ENCODE data around the gene ARFGEF2. TPM values are rescaled to one million over a fixed set of nuclear protein-coding genes. Genes with fewer than 3 reads are reported as not detected.

The ARFGEF2 gene
- total RNA-seq, 1 donor from 2014 or later: 16.6 TPM

GRCh38 chr20:48962421-48962820 lies 40.9 kb downstream of the ARFGEF2 start:
- Histone ChIP-seq H3K4me3 (no peak overlapping the region), H3K36me3 (no peaks in the 10 kb centered on the region), H3K9ac (no peak overlapping the region), H2AFZ (replicated peaks) (no peak overlapping the region), H3K9me3 (ENCODE audit: low read depth) (no peaks in the 10 kb centered on the region), H3K27ac (no peak overlapping the region), H3K4me1 (no peaks in the 10 kb centered on the region), H4K20me1 (ENCODE audit: low read depth) (no peaks in the 10 kb centered on the region), H3K4me2 (no peak overlapping the region), H3K27me3 (no peaks in the 10 kb centered on the region), H3K79me2 (ENCODE audit: low read depth) (no peaks in the 10 kb centered on the region), H3F3A (ENCODE audit: low read depth) (no peaks in the 10 kb centered on the region)
- TF ChIP-seq EZH2phosphoT487 (IDR thresholded peaks at IDR 0.05) (no peak), EZH2 (IDR thresholded peaks at IDR 0.05) (no peak), CTCF (IDR thresholded peaks at IDR 0.05) (no peak)
- H3K36me3 Mint-ChIP-seq: no peaks in the 10 kb centered on the region
- no peaks in the 10 kb centered on the region for H3K4me1 Mint-ChIP-seq
- H3K4me3 Mint-ChIP-seq: no peak overlapping the region
- no peaks in the 10 kb centered on the region for H3K27me3 Mint-ChIP-seq (ENCODE audit: insufficient read depth, low read depth)
- H3K27ac Mint-ChIP-seq: no peak overlapping the region
- DNase-seq (ENCODE audit: low spot score): no peak
- no peaks in the 10 kb centered on the region for H3K9me3 Mint-ChIP-seq

GRCh38 chr20:48962976-48963771 lies 41.7 kb downstream of the ARFGEF2 start:
- Mint-ChIP-seq H3K4me3 (no peak overlapping the region), H3K4me1 (no peaks in the 10 kb centered on the region), H3K36me3 (no peaks in the 10 kb centered on the region), H3K27ac (no peak overlapping the region), H3K27me3 (ENCODE audit: insufficient read depth, low read depth) (no peaks in the 10 kb centered on the region), H3K9me3 (no peaks in the 10 kb centered on the region)
- TF ChIP-seq EZH2 (IDR thresholded peaks at IDR 0.05): no peak
- TF ChIP-seq EZH2phosphoT487 (IDR thresholded peaks at IDR 0.05): no peak
- no peak for TF ChIP-seq CTCF (IDR thresholded peaks at IDR 0.05)
- H3K79me2 ChIP-seq (ENCODE audit: low read depth): no peaks in the 10 kb centered on the region
- no peaks in the 10 kb centered on the region for H3K36me3 ChIP-seq
- no peaks in the 10 kb centered on the region for H3K9me3 ChIP-seq (ENCODE audit: low read depth)
- no peak overlapping the region for H3K9ac ChIP-seq
- no peaks in the 10 kb centered on the region for H3F3A ChIP-seq (ENCODE audit: low read depth)
- H3K27ac ChIP-seq: no peak overlapping the region
- DNase-seq (ENCODE audit: low spot score): no peak
- H4K20me1 ChIP-seq (ENCODE audit: low read depth): no peaks in the 10 kb centered on the region
- H2AFZ ChIP-seq (replicated peaks): no peak overlapping the region
- H3K4me2 ChIP-seq: no peak overlapping the region
- H3K27me3 ChIP-seq: no peaks in the 10 kb centered on the region
- no peak overlapping the region for H3K4me3 ChIP-seq
- H3K4me1 ChIP-seq: no peaks in the 10 kb centered on the region

DNA sequence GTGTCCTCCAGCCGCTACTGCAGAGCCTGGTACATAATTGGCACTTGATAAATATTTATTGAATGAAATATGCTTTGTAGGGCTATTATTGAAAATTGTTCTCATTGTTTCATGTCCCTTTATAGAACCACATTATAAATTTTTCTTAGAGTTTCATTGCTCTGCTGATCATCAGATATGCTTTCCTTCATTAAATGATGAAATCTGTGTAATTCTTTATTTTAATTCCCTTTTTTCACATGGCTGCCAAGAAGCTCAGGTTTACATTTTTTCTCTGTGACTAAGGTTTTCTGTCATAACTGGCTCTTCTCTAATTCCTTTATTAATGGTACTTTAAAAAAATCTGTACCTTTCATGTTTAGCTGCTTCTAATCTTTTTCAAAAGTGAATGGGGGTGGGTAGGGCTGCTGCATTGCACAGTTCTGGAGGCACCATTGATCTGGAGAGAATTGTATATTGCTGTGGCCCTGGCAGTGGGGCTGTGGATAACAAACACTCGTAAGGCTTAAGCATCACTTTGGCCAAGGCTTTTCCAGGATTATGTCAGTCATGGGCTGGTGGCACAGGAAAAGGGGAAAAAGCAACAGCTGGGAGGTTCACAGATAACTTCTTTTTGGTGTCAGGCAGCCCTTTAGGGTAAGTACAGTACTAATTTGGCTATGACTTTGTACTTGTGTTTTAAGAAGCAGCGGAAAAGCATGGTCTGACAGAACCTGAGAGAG lies 43.8 kb downstream of the ARFGEF2 start:
- no peak for TF ChIP-seq CTCF (IDR thresholded peaks at IDR 0.05)
- TF ChIP-seq EZH2phosphoT487 (IDR thresholded peaks at IDR 0.05): no peak
- TF ChIP-seq EZH2 (IDR thresholded peaks at IDR 0.05): no peak

More for the DNA sequence above, 43.8 kb downstream of the ARFGEF2 start:
- Histone ChIP-seq H3K4me1 (no peaks in the 10 kb centered on the region), H3K4me2 (no peak overlapping the region), H3K9me3 (ENCODE audit: low read depth) (no peaks in the 10 kb centered on the region), H4K20me1 (ENCODE audit: low read depth) (no peaks in the 10 kb centered on the region), H3F3A (ENCODE audit: low read depth) (no peaks in the 10 kb centered on the region), H3K4me3 (no peak overlapping the region), H2AFZ (replicated peaks) (no peak overlapping the region), H3K27me3 (no peaks in the 10 kb centered on the region), H3K79me2 (ENCODE audit: low read depth) (no peaks in the 10 kb centered on the region), H3K36me3 (no peaks in the 10 kb centered on the region), H3K9ac (no peak overlapping the region), H3K27ac (no peak overlapping the region)
- Mint-ChIP-seq H3K36me3 (peaks cover 8% of the 10 kb centered on the region), H3K9me3 (no peaks in the 10 kb centered on the region), H3K4me3 (no peak overlapping the region), H3K27me3 (ENCODE audit: insufficient read depth, low read depth) (peaks cover 2% of the 10 kb centered on the region), H3K4me1 (no peaks in the 10 kb centered on the region), H3K27ac (no peak overlapping the region)
- DNase-seq (ENCODE audit: low spot score): no peak

Data from neural progenitor cell (in vitro differentiated cells).